Testis (tissue), 2 donors: ENCODE data around the gene ARHGEF4.

ENCODE experiments used
- CTCF ChIP-seq, 3 experiments: fragments of 450-650 bp in 2 of 3; fragments of 200-600 bp in 1 of 3; sonication (generic) in 1 of 3; IDR thresholded peaks; one replicate each; pipeline ENCODE4 v1.5.1; 2016 to 2019; ENCODE audit warnings: antibody characterized with exemption in 3 of 3, mild to moderate bottlenecking in 2 of 3, moderate library complexity in 1 of 3
- POLR2A ChIP-seq: fragments of 450-650 bp; IDR thresholded peaks from one replicate; pipeline ENCODE4 v1.6.1; 2017; ENCODE audit warnings: antibody characterized with exemption, mild to moderate bottlenecking, moderate library complexity

GRCh38 chr2:130920415-130921163 is 83.9 kb downstream of the ARHGEF4 start:
- TF ChIP-seq CTCF (IDR thresholded peaks at IDR 0.05) (peak; percentile 56 to 81 (median 66)), POLR2A (no peak)
